ENCODE data around the gene SLC39A7. TPM values are rescaled to one million over a fixed set of nuclear protein-coding genes. Genes with fewer than 3 reads are reported as not detected.
A peak's percentile ranks its signal among the peaks of the same experiment; 100 is the strongest.

Gene SLC39A7
- polyA plus RNA-seq, 5 donors = 73.8 to 100 (median 90.1) TPM

DNA sequence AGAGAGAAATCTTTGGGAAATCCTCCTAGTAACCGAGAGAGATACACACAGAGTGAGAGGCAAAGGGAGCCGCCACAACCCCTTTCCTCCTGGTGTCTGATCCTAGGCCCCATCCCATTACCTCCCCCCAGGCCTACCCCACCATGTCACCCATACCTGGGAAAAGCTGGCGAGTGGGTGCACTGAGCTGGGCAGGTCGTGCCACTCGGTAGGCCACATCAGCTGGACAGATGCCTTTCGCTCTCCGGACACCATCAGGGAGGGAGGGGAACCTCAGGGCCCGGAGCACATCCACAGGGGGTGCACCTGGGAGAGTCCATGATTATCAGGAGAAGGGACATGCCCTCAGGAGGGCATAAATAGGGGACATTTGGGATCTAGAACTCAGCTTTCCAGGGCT lies 11.5 kb upstream of the SLC39A7 start:
- no peak for DNase-seq

DNA sequence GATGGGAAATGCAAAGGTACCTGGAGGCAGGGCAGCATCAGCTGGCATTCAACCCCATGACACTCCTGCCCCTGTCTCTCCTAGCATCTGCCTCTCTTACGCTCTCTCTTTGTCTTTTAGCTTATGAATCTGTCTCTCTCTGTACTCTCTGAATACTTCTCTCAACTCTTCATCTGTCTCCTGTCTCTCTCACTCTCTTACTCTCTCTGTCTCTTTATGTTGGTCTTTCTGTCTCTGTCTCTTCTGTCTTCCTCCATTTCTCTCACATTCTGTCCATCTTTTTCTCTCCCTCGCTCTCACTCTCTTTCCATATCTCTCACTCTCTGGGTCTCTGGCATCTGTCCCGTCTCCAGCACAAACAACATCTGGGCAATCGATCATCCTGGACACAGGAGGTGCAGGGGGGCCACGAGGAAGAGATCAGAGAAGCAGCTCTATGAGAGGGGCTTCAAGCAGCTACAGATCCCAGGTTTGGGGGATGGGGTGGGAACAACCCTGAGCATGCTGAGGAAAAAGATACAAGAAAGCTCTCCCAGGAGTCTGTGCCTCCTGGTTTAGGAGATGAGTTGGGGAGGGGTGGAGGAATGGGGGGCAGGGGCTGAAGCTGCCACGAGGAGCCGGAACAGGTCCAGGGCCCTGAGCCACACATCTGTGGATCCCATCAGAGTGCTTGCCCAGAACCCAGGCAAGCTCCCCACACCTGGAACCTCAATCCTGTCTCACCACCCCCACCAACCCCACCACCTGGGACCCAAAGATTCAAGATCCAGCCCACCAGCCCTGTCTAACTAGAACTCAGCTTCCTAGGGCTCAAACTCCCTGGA lies 10.8 kb upstream of the SLC39A7 start:
- DNase-seq = no peak

DNA sequence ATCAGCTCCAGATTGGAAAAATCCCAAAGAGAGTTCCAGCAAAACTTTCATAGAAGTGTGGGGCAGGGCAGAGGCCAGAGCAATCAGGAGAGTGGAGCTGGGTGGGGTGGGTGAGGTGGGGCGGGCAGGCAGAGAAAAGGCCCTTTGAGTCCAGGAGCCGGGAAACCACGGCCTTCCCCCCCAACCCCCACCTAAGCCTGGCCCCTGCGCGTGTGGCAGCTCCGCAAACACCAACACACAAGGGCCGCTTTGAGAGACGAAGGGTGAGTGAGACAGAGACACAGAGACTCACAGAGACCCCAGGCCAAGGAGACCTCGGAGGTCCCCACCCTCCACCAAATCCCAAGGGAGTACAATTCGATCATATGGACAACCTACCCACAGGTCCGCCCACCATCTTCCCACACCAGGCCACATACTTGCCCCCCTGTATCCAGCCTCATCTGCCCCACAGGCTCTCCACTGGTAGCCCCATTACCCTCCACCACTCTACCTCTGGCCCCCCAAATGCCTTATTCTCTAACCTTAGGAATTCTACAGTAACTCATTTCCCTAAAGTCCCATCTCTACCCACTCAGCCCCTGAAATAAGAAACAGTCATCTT lies 10.1 kb upstream of the SLC39A7 start:
- DNase-seq = no peak

DNA sequence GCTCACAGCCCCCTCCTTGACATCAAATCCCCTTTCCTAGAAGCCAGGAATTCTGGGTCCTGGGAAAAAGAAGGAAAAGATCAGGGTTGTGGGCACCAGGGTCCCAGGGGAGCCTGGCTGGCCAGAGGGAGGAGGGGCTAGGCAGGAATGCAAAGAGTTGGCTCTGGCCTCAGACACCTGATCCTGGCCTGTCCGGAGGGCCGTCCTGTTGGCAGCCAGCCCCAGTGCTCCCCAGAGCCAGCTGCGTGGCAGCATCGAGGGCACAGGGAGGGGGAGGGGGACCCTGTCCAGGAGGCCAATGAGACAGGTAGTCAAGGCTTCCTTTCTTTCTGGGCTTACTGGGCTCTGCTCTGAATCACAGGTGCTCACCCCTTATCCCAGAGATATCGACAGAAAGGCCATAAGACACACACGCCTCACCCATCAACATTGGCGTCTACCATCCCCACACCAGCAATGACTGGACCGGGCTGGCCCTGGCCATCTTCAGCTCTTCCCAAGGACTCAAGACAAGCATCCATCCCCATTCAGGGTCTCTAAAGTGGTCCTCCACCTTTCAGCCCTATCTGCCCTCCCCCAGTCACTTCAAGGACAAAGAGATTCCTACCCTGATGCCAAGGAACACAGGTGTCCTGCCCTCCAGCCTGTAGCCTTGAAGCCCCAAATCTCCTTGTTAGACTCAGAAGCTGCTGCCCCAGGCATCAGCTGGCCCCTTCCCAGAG lies 9.1 kb upstream of the SLC39A7 start:
- no peak for DNase-seq

DNA sequence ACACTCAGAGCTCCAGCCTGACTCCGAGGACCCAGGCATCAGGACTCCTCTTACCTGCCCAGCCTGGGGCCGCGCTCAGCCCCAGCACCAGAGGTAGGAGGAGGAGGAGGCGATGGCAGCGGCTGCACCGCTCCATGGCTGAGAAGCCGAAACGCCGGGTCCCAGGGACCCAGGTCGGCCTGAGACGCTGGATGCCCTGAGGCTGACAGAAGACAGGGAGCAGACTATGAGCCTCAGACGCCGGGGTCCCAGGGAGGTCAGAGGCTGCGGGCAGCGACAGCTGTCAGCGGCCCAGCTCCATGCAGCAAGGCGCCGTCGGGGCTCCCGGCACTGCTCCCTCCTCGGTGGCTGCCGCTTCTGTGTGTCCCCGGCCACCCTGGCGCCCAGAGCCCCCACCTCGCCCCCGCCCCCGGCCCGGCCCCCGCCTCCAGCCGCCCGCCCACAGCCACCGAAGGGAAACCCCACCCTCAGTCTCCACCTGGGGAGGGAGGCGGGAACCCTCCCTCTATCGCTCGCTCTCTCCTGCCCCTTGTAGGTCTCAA lies 8.5 kb upstream of the SLC39A7 start, which contains the start of gene COL11A2:
COL11A2 (minus strand) TSS at position 363 of the 542 bp plus-strand sequence; CDS start at position 136, 227 bp downstream.
- no peak for DNase-seq

DNA sequence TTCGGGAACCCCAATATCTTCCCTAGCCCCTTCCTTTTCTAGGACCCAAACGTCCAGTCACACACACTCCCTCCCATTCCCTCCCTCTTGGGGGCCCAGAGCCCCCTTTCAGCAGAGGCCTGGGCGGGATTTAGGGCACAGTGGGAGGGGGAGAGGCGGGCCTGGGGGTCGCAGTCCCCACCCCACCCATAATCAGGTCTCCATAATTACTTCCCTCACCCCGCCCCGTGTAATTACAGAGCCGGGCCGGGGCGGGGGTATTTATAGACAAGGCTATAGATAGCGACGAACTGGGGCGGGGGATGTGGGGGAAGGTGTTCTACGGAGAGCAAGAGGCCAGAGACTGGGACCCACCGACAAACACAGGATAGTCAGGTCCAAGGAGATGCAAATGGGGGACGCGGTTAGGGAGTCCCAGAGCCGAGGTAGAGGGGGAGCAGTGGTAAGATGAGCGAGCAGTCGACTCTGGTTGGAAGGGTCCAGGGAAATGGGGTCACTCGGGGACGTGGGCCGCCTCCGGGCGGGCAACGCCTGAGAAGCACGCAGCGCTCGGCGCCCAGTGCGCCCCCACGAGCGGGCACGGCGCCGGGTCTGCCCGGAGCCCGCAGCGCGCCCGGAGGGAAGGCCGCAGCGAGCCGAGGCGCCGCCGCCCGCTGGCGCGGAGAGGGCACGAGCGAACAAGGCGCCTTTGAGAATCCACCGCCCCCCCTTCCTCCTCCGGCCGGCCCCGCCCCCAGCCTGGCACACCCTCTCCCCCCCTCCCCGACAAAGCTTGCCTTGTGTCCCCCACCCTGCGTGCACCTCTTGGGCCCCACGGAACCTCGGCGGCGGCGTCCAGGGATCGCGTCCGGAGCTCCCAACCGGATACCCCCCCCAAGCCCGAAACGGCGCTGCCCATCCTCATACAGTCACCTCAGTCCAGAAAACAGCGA lies 7.7 kb upstream of the SLC39A7 start:
- DNase-seq = no peak

DNA sequence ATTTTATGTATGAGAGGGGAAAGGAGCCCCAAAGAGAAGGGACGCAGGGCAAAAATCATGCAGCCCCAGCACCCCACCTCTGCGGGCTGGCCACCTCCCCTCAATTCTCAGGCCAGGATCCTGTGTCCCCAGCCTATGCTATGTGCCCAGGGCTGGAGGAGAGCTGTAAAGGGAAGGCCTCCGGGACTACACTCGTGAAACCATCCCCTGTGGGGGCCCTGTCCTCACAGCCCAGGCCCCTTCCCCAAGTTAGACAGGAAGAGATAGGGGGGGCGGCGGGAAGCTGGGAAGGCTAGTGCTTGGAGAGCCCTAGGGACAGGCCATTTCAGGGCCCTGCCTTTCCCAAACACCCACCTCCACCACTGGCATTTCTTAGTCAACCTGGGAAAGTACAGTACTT lies 7.0 kb upstream of the SLC39A7 start:
- DNase-seq = no peak

DNA sequence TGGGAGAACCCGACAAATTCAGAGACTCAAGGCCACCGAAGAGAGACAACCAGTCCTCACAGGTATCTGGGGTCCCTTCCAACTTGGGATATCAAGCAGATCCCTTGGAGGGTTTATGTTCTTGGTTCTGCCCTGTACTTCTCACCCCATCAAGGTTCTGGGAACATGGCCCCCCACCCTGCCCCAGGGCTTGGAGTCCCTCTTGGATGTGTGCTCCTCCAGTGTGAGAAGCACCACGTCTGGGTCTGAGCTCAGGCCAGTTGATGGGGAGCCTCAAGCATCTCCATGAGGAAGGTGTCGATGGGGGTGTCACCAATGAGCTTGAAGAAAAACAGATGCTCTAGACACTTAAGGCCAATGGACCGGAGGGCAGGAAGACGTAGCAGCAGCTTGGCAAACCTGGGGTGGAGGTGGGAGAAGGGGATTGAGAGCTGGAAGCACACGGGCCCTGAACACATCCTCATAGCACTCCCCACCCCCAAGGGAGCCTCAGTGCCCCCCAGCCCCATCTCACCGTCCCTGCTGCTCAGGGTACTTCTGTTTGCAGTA lies 6.2 kb upstream of the SLC39A7 start:
- no peak for DNase-seq

DNA sequence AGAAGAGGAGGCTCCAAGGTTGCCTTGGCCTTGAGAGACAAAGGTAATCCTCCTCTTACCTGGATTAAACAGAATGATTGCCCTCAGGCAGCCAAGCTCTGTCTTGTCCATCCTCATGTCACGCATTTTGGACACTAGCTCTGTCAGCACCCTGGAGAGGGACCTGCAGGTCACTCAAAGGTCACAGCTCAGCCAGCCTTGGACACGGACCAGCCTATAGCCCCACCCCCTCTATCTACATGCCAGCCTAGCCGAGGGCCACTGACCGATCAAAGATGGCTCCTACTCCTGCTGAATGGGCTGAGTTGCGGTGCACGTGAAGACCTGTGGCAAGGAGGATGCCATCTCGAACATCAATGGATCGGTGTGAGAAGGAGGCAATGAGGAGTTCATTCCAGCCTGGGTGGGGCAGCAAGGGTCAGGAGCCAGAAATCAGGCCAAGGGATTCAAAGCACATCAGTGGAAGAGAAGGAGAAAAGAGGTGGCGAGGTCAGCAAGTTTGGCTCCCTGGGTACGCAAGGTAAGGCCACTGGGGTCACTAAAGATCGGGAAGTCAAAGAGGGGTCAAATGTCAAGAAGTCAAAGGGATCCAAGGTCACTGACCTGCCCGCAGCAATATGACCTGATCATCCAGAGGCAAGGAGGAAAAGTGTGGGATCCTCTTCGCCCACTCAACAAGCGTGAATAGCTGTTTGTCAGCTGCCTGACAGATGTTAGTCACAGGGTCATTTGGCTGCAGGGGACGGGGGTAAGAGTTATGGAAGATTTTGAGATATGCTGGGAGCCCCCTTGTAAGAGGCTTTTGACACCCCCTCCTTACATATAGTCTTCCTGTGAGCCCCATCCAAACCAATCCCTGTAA lies 5.1 kb upstream of the SLC39A7 start:
- no peak for DNase-seq

DNA sequence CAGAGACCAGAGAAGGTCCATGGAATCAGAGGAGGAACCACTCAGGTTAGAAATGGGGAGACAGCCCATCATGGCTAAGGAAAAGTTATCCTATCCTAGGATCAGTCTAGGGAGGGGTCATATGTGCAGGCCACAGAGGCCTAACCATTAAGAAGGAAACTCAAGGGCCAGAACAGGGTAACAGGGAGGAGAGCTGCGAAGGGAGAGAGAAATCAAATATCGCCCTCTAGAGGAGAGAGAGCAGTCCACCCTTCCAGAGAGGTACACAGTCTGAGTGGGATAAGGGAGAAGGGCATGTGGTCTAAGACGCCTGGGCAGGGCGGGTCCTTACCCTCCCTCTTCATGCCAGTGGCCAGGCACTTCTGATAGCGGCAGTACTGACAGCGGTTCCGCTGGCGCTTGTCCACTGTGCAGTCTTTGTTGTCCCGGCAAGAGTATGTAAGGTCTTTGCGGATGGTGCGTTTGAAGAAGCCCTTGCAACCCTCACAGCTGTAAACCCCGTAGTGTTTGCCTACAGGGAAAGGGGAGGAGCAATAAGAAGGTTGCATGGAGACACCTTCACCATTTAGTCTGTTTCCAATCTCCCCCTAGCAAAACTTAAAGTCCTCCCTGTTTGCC lies 3.1 kb upstream of the SLC39A7 start:
- peak in 1 of 2 donors; percentile 32 for DNase-seq

DNA sequence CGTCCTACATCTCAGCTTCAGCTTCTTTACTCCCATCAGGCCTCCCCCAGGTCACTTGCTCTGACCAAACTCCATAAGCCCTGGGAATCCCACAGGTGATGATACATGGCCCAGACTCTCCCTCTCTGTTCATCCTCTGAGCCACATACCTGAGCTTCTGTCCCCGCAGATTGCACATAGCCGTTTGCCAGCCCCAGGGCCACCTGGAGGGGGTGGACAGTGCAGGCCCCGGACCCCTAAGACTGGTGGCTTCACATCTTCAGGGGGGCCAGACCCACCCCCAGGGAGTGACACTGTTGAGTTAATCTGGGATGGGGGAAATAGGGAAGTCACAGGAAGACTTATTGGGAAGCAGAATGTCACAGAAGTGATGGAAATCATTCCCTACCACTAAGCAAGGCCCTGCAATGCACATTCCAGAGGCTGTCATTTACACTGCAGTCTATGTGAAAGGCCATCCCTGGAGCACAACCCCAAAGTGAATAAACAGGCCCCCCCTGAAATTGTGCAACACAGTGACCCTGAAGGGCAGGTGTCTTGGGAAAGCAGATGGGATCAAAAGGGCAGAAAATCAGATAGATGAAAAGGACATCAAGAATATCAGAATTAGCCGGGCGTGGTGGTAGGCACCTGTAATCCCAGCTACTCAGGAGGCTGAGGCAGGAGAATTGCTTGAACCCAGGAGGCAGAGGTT lies 2.4 kb upstream of the SLC39A7 start:
- no peak for DNase-seq

DNA sequence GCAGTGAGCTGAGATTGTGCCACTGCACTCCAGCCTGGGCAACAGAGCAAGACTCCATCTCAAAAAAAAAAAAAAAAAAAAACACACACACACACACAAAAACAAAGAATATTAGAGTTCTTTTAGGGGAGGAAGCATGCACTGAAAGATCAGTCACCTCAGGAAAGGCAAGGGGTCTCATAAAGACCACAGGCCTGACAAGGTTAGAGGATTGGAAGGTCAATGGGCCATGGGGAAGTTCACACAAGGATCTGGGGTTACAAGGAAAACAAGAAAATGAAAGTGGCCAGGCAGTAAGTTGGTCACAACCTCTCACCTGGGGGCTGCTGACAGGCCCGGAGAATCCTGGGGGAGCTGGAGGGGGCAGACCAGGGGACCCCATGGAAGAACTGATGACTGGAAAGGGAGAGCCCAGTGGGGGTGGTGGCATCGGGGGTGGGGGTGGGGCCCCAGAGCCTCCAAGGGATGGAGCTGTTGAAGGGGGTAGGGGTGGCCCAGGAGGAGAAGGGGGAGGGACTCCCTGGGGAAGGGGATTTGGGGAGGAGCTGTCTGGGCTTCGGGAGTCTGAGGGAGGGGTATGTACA lies 1.7 kb upstream of the SLC39A7 start:
- DNase-seq = no peak

DNA sequence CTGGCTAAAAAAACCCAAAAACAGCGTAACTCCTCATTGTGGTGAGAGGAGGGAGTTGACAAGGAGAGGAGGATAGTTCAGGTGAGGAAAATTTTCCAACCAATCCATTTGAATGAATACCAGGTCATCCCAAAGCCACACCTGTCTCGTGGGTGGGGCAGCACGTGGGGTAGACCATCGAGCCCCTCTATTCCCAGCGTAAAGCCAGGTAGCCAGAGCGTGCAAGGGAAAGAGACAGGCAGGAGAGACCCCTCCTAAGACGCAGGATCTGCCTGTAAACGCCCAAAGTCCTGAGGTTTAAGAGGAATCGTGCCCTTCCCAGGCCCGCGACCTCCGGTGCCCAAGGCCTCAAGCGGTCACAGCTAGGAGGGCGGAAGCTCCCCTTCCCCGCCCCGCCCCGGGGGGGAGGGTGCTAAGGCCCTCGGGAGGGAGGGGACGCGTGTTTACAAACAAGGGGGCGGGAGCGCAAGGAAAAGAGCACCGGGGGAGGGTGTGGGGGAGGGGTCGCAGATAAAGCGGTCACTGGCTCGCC lies 914 bp upstream of the SLC39A7 start:
- no peak for DNase-seq

DNA sequence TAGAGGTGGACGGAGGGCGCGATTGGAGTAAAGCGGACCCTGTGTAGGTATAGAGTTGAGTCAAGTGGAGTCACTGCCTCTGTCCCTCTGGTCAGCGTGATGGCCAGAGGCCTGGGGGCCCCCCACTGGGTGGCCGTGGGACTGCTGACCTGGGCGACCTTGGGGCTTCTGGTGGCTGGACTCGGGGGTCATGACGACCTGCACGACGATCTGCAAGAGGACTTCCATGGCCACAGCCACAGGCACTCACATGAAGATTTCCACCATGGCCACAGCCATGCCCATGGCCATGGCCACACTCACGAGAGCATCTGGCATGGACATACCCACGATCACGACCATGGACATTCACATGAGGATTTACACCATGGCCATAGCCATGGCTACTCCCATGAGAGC lies 479 bp downstream of the SLC39A7 start:
- no peak for DNase-seq

DNA sequence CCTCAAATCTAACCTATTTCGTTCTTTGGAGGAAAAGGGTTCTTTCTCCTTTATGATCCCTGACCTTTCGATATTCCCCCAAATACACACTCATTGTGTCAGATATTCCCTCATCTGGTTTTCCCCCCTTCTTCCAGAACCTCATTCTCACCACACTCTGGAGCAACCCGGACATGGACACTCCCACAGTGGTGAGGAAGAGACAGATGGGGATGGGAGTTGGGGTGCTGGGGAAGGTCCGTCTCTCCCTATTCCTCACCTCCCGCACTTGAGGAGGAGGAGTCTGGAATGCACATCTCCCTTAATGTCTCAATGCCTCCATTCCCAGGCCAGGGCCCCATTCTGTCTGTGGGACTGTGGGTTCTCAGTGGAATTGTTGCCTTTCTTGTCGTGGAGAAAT lies 1.3 kb downstream of the SLC39A7 start:
- no peak for DNase-seq

DNA sequence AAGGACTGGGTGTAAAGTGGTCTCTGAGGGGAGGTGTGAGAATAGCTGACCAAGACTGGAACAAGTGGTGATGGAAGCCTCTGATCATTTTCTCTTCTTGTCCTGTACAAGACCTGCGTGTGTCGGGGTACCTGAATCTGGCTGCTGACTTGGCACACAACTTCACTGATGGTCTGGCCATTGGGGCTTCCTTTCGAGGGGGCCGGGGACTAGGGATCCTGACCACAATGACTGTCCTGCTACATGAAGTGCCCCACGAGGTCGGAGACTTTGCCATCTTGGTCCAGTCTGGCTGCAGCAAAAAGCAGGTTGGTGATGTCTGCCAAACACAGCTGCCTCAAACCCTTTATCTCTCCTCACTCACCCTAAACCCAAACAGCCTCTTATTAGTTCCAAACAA lies 2.1 kb downstream of the SLC39A7 start:
- no peak for DNase-seq

DNA sequence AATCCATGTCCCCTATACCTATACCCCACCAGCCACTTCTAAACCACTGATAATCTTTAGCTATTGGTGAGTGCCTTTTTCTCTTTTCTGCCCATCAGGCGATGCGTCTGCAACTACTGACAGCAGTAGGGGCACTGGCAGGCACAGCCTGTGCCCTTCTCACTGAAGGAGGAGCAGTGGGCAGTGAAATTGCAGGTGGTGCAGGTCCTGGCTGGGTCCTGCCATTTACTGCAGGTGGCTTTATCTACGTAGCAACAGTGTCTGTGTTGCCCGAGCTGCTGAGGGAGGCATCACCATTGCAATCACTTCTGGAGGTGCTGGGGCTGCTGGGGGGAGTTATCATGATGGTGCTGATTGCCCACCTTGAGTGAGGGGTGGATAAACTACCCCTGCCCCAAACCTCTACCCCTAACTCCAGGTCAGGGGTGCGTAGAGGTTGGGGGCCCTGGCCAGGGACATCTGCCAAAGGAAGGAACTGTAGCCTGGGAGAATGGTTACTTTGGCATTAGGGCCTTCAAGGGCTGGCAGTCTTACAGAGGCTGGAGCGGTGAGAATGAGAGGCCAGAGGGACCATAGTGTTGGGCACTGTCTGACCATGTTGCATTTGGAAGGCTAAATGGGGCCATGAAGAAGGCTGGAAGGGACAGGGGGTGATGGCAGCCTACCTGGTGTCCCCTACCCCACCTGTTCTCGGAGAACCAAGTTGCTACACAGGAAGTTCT lies 2.9 kb downstream of the SLC39A7 start:
- DNase-seq = no peak

DNA sequence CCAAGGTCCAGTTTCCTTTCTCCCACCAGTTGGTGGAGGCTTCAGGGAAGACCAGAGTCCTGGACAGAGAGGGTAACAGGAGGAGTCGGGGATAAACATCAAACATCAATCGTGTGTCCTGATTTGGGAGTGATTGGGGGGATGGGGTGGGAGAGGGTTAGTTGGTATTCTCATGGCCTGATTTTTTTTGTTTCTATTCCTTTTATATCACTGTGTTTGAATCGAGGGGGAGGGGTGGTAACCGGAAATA lies 3.4 kb downstream of the SLC39A7 start:
- DNase-seq = no peak

Data from right lung (tissue), 5 donors.